ENCODE results near the gene CCDC15. TPM values are rescaled to one million over a fixed set of nuclear protein-coding genes. Genes with fewer than 3 reads are reported as not detected.
"Not testable (repeated sequence)": the region's sequence is repeated elsewhere in the genome, so short reads cannot be mapped to it uniquely, and the experiment has no call there.

Gene CCDC15
- total RNA-seq, 4 donors from 2014 or later, result 0.10 to 0.16 TPM; not detected in 2

DNA sequence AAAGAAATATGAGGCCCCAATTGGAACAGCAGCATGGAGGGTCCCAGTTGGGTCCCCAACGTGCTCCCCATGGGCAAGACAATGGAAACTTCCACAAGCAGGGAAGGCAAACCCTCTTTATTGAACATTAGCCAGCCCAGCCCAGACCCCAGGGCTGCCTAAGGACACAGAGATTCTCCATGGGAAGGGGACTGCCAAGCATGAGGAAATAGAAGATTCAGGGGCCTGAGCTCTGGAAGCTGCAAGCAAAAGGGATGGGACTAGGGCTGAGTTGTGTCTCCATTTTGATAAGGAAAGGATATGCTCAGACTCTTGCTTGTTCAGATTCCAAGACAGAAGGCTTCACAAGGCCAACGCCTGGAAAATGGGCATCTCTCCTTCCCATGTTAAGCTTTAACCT, 134.1 kb downstream of the CCDC15 start:
- Histone ChIP-seq H3K27ac (no peak overlapping the region), H3K27me3 (no peaks in the 10 kb centered on the region), H3K4me1 (peaks cover 0 to 6% of the 10 kb centered on the region in 2 donors), H3K9me3 (no peaks in the 10 kb centered on the region), H3K36me3 (no peaks in the 10 kb centered on the region), H3K4me3 (no peak overlapping the region)
- intact Hi-C loops (cut with DNase I; ENCODE audit: low total_unique reads) (no loop called here), in situ Hi-C loops (cut with MboI; ENCODE audit: low sequenced_read_pairs in 4 of 4) (no loop called here)
- DNase-seq (no peak), ATAC-seq (no peak)
- TF ChIP-seq, protein P1, sequence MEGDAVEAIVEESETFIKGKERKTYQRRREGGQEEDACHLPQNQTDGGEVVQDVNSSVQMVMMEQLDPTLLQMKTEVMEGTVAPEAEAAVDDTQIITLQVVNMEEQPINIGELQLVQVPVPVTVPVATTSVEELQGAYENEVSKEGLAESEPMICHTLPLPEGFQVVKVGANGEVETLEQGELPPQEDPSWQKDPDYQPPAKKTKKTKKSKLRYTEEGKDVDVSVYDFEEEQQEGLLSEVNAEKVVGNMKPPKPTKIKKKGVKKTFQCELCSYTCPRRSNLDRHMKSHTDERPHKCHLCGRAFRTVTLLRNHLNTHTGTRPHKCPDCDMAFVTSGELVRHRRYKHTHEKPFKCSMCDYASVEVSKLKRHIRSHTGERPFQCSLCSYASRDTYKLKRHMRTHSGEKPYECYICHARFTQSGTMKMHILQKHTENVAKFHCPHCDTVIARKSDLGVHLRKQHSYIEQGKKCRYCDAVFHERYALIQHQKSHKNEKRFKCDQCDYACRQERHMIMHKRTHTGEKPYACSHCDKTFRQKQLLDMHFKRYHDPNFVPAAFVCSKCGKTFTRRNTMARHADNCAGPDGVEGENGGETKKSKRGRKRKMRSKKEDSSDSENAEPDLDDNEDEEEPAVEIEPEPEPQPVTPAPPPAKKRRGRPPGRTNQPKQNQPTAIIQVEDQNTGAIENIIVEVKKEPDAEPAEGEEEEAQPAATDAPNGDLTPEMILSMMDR (IDR thresholded peaks at IDR 0.05 in 4 of 5, conservative IDR thresholded peaks at IDR 0.05 in 1 of 5), result no peak
- no peak for TF ChIP-seq POLR2A (IDR thresholded peaks at IDR 0.05)

DNA sequence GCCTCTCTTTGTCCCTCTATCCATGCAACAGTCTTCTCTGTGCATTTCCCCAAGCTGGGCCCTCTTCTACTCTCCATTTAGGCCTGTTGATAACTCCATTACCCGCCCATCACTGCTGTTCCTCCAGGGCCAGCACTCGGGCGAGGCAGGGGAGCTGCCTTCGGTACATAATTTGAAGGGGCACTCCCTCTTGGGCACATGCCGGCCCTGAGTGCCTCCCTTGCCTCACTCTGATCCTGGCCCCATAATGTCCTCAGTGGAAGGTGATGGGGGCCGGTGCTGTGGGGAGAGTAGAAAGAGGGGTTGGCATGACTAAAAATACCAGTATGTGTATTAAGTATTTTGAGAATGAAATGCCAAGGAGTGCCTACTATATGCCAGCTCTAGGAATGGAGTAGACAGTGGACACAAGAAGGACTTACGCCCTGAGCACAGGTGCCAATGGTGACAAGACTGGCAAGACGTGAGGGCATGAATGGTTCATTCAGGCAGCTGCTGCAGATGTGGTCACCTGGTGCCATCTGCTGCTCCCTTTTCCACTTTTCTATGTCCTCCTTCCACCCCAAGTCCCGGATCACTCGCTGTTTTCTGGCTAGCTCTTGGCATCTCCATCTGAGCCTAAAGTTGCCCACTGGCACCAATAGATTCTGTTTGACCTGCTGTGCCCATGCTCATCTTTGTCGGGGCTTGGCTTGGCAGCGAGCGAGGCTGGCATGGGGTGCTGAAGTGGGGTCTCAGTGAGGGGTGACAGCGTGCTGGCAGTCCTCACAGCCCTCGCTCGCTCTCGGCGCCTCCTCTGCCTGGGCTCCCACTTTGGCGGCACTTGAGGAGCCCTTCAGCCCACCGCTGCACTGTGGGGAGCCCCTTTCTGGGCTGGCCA, 134.8 kb downstream of the CCDC15 start:
- TF ChIP-seq, protein P1 (IDR thresholded peaks at IDR 0.05 in 4 of 5, conservative IDR thresholded peaks at IDR 0.05 in 1 of 5), result no peak
- TF ChIP-seq POLR2A (IDR thresholded peaks at IDR 0.05), result no peak
- H3K4me1 ChIP-seq, result peaks cover 0 to 6% of the 10 kb centered on the region in 2 donors
- in situ Hi-C loops (cut with MboI; ENCODE audit: low sequenced_read_pairs in 4 of 4) (no loop called here), intact Hi-C loops (cut with DNase I; ENCODE audit: low total_unique reads) (no loop called here)
- no peaks in the 10 kb centered on the region for H3K36me3 ChIP-seq
- no peaks in the 10 kb centered on the region for H3K9me3 ChIP-seq
- no peak overlapping the region for H3K27ac ChIP-seq
- H3K27me3 ChIP-seq, result no peaks in the 10 kb centered on the region
- DNase-seq (no peak), ATAC-seq (no peak)
- no peak overlapping the region for H3K4me3 ChIP-seq

DNA sequence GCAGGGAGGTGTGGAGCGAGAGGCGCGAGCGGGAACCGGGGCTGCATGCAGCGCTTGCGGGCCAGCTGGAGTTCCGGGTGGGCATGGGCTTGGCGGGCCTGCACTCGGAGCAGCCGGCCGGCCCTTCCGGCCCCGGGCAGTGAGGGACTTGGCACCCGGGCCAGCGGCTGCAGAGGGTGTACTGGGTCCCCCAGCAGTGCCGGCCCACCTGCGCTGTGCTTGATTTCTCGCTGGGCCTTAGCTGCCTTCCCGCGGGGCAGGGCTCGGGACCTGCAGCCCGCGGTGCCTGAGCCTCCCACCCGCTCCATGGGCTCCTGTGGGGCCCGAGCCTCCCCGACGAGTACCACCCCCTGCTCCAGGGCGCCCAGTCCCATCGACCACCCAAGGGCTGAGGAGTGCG, 135.5 kb downstream of the CCDC15 start:
- H3K27ac ChIP-seq; H3K9me3 ChIP-seq; H3K4me3 ChIP-seq; H3K36me3 ChIP-seq; ATAC-seq; H3K27me3 ChIP-seq; in situ Hi-C loops (cut with MboI; ENCODE audit: low sequenced_read_pairs in 4 of 4); DNase-seq; H3K4me1 ChIP-seq; intact Hi-C loops (cut with DNase I; ENCODE audit: low total_unique reads): not testable (repeated sequence)

DNA sequence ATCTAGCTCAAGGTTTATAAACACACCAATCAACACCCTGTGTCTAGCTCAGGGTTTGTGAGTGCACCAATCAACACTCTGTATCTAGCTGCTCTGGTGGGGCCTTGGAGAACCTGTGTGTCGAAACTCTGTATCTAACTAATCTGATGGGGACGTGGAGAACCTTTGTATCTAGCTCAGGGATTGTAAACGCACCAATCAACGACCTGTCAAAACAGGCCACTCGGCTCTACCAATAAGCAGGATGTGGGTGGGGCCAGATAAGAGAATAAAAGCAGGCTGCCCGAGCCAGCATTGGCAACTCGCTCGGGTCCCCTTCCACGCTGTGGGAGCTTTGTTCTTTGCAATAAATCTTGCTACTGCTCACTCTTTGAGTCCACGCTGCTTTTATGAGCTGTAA, 136.1 kb downstream of the CCDC15 start:
- H3K27ac ChIP-seq; H3K4me3 ChIP-seq; ATAC-seq; DNase-seq; H3K9me3 ChIP-seq; H3K4me1 ChIP-seq; H3K27me3 ChIP-seq; intact Hi-C loops (cut with DNase I; ENCODE audit: low total_unique reads); H3K36me3 ChIP-seq; in situ Hi-C loops (cut with MboI; ENCODE audit: low sequenced_read_pairs in 4 of 4): not testable (repeated sequence)

DNA sequence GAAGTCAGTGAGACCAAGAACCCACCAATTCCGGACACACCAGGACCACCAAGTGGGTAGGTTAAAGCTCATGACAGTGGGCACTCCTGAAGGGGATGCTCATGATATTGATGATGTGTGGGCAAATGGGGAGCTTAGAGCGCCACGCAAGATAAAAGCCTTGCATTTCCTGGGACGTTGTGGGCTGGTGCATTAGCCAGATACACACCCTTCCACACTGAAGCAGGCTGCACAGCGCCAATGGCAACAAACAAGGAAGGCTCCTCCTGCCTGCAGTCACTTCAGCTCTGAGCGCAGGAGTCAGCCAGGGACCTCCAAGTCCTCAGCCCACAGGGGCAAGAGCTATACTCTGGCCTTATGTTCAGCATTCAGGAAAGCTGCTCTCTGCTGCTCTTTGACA, 136.8 kb downstream of the CCDC15 start:
- intact Hi-C loops (cut with DNase I; ENCODE audit: low total_unique reads) (no loop called here), in situ Hi-C loops (cut with MboI; ENCODE audit: low sequenced_read_pairs in 4 of 4) (no loop called here)
- Histone ChIP-seq H3K27ac (no peak overlapping the region), H3K4me1 (peaks cover 0 to 6% of the 10 kb centered on the region in 2 donors), H3K27me3 (no peaks in the 10 kb centered on the region), H3K9me3 (no peaks in the 10 kb centered on the region), H3K36me3 (no peaks in the 10 kb centered on the region), H3K4me3 (no peak overlapping the region)
- no peak for ATAC-seq
- TF ChIP-seq POLR2A (IDR thresholded peaks at IDR 0.05), result no peak
- TF ChIP-seq, protein P1 (IDR thresholded peaks at IDR 0.05 in 4 of 5, conservative IDR thresholded peaks at IDR 0.05 in 1 of 5), result no peak
- DNase-seq, result no peak

Other genes starting within 250 kb of the CCDC15 start
- under 1 TPM in 2 of 4 donors, not detected in 2; 0.51 to 0.52 TPM for gene NRGN, start 214.3 kb upstream of the CCDC15 start, total RNA-seq
- under 1 TPM in 2 of 4 donors, not detected in 2; 0.29 to 0.46 TPM for gene VSIG2, start 201.9 kb upstream of the CCDC15 start, total RNA-seq
- gene ESAM, start 191.9 kb upstream of the CCDC15 start, total RNA-seq, result 10 to 100 TPM; 20.0 to 30.1 (median 27.5) TPM
- gene MSANTD2, start 153.8 kb upstream of the CCDC15 start, total RNA-seq, result 1 to 10 TPM; 3.3 to 5.1 (median 3.8) TPM
- 1 to 10 TPM in 2 of 4 donors, under 1 TPM in 2; 0.35 to 3.7 (median 1.3) TPM for gene ROBO3, start 88.8 kb upstream of the CCDC15 start, total RNA-seq
- 10 to 100 TPM in 3 of 4 donors, 1 to 10 TPM in 1; 7.6 to 18.7 (median 14.7) TPM for gene ROBO4, start 56.3 kb upstream of the CCDC15 start, total RNA-seq
- gene HEPN1, start 35.0 kb upstream of the CCDC15 start, total RNA-seq, result not detected
- gene HEPACAM, start 18.2 kb upstream of the CCDC15 start, total RNA-seq, result under 1 TPM in 2 of 4 donors, not detected in 2; 0.40 to 0.70 TPM
- 1 to 10 TPM in 3 of 4 donors, under 1 TPM in 1; 0.75 to 2.1 (median 1.5) TPM for gene SLC37A2, start 109.1 kb downstream of the CCDC15 start, total RNA-seq
- 10 to 100 TPM in 1 of 4 donors, 1 to 10 TPM in 3; 6.3 to 11.2 (median 9.4) TPM for gene TMEM218, start 157.4 kb downstream of the CCDC15 start, total RNA-seq
- 10 to 100 TPM in 1 of 4 donors, 1 to 10 TPM in 3; 3.7 to 11.7 (median 6.0) TPM for gene PKNOX2, start 210.5 kb downstream of the CCDC15 start, total RNA-seq